Fibroblast of skin of left biceps (primary cell): Measurements from ENCODE around the gene GOLGA8B.
"Not testable (repeated sequence)": the region's sequence is repeated elsewhere in the genome, so short reads cannot be mapped to it uniquely, and the experiment has no call there.

Experiments used
- DNase-seq, 2 experiments: peaks; one replicate each; pipeline ENCODE4 v3.0.0-alpha.2; 2013; ENCODE audit warnings: low read depth in 2 of 2

Gene GOLGA8B, protein sequence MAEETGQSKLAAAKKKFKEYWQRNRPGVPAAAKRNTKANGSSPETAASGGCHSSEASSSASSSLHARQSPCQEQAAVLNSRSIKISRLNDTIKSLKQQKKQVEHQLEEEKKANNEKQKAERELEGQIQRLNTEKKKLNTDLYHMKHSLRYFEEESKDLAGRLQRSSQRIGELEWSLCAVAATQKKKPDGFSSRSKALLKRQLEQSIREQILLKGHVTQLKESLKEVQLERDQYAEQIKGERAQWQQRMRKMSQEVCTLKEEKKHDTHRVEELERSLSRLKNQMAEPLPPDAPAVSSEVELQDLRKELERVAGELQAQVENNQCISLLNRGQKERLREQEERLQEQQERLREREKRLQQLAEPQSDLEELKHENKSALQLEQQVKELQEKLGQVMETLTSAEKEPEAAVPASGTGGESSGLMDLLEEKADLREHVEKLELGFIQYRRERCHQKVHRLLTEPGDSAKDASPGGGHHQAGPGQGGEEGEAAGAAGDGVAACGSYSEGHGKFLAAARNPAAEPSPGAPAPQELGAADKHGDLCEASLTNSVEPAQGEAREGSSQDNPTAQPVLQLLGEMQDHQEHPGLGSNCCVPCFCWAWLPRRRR

DNA sequence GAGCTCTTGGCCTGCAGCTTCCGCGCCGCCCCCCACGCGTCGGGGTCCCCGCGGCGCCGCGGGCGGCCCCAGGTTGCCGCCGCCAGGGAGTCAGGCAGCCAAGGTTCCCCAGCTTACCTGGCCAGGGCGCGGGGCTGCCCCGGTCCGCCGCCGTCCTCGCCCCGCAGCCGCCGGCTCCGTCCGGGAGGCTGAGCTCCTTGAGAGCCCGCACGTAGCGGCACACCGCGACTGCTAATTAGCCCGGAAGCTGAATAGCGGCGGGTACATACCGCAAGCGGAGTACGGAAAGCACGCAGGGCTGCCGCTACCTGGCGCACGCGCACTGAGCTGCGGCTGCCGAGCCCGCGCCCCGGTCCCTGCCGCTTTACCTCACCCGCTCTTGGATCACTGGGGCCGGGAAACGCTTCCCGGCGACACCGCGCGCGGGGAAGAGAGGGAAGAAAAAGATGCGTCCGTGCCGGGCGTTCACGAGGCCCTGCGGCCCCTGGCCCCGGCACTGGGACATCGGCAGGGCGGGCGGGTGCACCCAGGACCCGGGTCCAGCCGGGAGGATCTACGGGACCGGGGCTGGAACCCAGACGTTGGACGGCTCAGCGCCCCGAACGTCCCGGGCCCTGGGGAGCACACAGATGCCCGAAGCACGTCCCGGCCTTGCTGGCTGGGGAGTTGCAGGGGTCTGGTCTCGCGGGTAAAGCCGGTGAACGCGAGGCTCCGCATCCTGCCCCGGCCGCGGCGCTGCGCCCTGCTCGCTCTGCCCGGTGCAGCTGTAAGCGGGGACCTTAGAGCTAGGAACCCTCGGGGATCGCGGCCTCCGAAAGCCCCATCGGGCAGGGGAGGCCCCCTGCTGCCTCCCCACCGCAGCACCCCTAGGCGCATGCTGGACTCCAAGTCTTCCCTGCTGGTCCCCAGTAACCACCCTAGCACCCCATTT is at the start of gene GOLGA8B:
Gene GOLGA8B (minus strand): TSS at position 253 of the 931 bp plus-strand sequence. CDS start 47,739 bp downstream, outside the sequence.
- no peak for DNase-seq

DNA sequence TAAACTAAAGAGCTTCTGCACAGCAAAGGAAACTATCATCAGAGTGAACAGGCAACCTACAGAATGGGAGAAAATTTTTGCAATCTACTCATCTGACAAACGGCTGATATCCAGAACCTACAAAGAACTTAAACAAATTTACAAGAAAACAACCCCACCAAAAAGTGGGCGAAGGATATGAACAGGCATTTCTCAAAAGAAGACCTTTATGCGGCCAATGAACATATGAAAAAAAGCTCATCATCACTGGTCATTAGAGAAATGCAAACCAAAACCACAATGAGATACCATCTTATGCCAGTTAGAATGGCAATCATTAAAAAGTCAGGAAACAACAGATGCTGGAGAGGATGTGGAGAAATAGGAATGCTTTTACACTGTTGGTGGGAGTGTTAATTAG is 49.7 kb upstream of the GOLGA8B start:
- DNase-seq: not testable (repeated sequence)

DNA sequence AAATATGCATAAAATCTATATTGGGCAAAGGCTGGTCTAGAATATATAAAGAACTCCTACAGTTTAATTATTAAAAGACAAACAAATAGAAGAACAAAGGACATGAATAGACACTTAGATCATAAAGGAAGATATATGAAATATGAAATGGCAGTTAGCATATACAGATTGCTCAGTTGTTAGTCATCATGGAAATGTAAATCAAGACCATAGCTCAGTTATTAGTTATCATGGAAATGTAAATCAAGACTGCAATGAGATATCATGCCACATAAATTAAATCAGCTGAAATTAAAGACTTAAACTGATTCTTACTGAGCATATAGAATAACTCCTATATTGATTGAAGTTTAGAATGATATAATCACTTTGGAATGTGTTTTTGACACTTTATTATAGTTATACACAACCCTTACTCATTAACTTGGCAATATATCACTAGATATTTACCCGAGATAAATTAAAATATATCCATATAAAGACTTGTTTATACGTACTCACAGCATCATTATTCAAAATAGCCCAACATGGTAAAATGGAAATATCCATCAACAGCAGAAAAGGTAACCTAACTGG is 45.2 kb upstream of the GOLGA8B start:
- no peak for DNase-seq

DNA sequence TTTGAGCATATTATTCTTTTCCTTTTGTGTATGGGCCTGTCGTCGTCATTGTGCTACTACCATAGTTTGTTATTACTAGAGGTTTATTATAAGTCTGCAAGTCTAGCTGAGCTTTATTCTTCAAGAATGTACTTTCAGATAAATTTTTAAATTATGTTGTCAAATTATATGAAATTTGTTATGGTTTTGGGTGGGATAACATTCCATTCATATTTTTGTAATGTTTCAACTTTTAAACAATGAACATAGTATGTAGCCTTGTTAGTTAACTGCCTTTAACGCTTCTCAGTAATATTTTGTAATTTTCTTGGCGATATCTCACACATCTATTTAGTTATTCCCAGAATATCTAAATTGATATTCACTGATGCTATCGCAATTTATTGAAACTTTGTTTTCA is 41.6 kb upstream of the GOLGA8B start:
- no peak for DNase-seq

DNA sequence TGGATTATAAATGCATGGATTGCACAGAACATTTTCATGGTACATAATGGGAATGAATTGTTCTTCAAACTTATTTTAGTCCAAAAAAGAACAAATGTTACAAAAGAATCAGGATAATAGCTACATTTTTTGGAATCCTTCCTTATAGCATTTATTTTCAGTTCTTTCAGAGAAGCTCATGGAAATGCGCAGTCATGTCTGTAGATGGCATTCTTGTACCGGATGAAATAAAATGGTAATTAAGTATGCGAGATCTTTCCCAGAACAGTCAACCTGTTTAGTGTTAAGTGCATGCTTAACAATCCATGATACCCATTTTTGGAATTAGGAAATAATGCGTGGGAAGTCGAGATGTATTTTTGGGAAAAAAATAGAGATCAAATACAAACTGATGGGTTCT is 38.2 kb upstream of the GOLGA8B start:
- no peak for DNase-seq

DNA sequence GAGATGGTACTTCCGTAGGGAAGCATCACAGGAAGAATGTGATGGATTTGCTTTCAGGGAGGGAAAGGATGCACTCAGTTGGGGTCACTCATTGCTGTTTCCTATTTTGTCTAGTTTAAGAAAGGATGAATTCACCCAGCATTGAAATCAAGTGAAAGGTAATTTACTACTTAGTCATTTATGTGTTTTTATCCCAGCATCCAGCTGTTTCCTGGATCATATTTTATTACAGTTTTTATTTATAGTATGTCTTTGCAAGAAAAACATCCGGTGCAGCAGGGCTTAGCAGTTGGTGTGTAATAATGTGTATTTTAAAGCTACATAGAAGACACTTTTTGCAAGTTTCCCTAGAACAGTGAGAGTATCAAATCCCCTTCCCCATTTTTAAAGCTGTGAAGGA is 37.4 kb upstream of the GOLGA8B start:
- no peak for DNase-seq

DNA sequence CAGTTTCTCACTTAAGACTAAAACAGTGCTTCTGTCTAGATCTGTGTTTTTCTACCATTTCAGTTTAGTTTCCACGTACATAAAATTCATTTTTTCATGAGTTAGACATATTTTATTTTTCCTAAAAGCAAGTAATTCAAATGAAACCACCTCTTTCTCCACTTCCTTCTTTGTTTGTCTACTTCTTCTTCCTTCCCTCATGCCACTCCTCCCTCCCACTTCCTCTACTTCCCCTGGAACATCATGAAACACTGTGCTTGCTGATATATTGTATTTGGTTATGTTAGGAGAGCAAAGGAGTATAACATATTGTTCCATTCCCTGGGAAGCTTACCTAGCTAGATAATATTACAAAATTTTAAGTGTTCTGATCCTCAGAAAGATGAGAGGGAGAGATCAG is 36.7 kb upstream of the GOLGA8B start:
- DNase-seq: no peak

DNA sequence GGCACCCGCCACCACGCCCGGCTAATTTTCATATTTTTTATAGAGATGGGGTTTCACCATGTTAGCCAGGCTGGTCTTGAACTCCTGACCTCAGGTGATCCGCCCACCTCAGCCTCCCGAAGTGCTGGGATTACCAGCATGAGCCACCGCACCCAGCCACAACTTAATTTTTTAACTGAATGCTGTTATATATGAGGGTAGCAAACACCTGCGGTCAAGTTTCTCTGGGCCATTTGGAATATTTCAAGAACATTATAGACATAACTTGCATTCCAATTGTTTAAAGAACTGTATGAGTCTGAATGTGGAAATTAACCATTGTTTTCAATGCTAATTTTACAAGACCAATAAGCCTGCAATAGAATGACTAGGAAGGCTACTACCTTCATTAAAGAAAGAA is 35.7 kb upstream of the GOLGA8B start:
- no peak for DNase-seq

DNA sequence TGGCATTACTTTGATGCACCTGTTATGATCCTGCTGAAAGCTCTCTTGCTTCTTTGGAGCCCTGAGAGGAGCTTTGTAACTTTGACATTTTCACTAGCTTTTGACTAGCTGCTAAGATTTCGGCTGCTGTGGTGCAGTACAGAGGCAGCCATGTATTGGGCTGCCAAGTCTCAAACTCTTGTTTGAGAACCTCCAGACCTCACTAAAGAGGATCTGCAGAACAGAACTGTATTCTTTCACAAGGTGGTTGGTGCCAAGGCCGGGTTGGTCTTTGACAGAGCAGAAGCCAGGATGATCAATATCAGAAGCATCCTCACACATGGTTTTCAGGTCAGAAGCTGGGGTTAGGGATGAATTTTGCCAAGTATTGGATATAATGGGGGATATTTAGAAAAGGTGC is 34.6 kb upstream of the GOLGA8B start:
- no peak for DNase-seq

DNA sequence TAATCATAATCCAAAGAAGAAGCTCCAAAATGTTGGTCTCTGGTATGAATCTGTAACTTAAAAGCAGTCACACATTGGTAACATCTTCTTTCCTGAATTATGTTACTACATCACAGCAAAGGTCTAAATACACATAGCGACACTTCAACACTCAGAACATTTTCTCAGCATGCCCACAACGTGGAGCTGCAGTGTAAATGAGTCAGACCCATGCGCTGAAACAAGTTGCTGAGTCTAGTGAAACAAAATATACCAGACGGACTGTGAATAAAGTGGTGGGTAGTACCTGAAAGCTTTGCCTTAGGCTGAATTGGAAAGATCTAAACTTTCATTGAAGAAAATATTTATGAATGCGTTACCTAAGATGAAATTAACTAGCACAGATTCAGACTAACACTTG is 33.2 kb upstream of the GOLGA8B start:
- DNase-seq: no peak

DNA sequence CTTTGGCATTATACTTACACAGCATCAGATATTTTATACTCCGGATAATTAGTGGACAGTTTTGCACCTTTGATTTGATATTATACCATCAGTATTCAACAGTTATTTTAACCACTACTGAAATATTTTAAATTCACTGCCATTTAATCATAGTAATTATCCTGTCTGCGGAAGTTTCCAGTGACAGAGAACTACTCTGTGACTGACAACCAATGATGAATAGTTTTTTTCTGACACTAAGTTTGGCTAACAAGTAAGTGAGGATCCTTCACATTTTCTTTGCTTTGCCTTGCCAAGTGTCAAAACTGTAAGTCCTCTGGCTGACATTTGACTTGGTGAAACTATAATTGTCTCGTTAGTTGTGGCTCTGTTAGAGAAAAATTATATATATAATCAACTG is 30.5 kb upstream of the GOLGA8B start:
- DNase-seq: no peak

DNA sequence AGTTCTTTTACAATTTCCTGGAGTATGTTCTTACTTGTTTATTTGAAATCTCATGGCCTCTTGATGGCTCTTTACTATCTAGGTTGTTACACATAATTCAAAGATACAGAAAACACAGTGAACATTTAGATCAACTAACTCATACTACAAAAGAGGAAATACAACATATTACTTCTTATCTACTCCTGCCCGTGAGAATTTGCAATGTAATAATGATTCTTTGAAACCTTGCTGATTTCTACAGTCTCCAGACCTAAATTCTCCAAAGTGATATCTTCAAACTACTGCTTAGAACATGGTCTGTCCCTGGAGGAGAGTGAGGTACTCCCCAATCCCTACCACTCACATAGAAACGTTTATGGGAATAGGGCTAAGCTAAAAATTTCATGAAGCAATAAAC is 29.9 kb upstream of the GOLGA8B start:
- no peak for DNase-seq

DNA sequence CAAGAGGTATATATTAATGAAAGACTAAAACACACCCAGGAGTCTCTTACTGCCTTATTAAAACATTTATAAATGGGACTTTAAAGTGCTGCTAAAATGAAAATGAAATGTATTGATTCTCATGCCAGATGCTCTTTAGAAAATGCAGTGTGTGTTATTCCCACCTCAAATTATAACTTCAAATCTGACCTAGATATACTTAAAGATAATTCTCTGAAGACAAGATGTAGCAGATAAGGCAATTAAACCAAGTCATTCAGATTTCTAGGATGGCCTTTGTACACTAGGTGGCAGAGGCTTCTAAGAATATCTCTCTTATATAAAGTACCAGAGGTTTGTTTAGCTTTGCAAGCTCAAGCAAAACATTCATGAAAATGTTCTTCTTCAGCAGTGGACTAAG is 26.9 kb upstream of the GOLGA8B start:
- no peak for DNase-seq

DNA sequence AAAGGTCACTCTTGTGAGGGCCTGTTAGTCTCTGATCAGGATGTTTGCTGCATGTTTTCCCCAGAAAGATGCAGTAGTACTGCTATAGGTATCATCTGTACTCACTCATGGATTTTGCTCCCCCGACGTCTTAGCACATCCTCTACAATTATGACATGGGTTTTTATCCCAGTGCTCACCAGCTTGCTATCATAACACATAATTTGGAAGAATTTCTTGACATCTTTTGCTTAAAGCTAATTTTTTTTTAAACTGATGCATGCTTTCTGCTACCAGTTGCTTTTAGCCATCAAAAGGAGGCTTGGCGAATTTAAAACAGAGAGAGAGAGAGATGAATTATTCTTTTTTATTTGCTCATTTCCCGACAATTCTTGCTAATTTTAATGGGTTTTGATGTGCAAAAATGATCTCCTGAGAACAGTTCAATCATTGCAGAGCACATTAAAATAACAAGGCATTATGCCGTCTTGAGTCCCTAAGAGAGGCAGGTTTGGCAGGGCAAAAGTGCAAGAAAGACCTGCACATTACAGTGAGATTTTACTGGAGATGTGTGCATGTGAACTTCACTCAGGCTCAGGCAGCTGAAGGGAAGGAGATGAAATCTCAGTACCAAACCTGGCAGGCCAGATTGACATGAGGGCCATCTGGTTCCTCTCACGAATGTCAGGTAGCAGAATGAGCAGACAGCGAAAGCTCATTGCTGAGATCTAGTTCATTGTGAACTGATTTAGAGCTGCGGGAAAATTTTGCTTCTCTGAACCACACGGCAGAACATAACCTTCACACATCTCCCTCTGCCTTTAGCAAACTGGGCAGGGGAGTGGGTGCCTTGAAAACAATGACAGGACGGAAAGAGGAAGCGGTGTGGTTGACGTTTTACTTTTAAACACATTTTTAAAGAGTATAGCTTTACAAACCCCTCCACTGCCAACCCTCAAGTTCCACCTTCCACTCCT is 25.9 kb upstream of the GOLGA8B start:
- no peak for DNase-seq

DNA sequence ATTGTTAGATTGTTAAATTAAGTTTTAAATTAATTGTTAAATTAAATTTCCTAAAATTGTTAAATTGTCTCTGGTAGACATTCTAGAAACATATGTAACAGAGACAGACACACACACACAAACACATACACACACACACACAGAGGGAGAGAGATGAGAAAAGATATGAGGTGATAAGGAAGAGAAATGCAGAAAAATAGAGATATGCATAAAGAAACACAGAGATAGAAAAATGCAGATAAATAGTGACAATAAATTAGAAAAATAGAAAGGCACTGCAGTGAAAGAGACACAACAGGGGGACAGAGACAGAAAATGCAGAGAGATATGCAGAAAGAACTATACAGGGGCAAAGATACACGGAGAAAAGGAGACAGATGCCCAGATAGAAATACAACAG is 25.1 kb upstream of the GOLGA8B start:
- DNase-seq: no peak

DNA sequence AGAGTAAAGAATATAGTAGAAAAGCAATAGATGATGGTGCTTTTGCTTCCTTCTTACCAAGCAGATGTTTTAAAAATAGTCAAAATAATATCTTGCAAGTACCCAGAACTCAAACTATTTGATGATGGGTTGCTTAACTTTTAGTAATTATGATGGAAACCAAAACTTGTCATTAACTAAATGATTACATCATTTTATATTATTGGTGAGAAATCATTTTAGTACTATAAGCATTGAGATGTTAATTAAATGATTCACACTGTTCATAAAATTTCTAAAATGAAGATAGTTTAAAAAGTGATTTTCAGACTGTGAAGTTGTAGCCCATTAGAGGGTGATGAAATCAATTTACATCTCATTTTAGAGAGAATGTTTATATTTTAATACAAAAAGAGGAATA is 24.4 kb upstream of the GOLGA8B start:
- no peak for DNase-seq

DNA sequence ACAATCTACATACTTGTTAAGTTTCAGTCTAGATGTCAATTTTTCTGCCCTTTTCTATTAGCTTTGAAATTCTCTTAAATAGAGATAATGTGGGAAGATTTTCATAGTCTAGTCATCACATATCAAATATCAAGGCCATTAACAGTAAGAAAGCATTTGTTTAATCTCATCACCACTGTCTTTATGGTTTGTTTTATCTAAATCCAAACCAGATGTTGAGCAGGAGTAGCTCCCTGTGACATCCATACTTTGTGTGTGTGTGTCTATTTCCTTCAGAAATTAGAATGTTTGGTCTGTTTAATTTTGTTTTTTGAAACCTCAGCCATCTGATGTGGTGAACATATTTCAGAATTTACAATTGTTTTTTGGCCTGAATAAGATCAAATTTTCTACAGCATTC is 23.1 kb upstream of the GOLGA8B start:
- DNase-seq: no peak

DNA sequence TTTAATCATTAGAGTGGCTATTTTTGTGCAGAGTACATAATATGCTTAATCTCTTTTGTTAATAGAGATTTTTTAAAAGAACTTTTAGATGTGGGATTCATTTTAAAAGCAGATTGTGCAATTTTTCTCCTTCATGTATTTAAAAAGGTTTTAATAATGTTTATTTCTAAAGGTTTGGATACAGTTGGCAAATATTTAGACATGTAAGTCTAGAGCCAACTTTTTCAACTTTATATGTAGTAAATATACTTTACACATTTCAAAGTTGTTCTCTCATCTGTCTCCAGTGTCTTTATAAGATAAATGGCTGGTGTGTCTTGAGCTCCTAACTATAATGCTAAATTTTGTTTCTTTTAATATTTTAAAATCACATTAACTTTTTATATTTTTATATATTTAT is 22.7 kb upstream of the GOLGA8B start:
- DNase-seq: no peak

DNA sequence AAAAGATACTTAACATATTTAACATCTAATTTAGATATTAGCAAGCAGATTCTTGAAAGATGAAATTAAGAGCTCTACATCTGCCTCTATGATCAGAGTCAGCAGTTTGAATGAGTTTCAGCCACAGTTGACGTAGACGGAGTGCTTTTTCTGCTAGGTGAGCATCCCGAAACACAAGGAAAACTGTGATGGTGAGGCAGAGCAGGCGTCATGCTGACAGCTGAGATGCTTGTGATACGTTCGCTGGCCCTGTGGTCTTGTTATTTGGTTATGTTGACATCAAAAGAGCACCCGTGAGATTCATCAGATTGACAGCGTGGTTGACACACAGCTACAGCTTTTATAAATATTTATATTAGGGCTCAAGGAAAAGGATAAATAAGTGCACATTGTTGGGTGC is 19.6 kb upstream of the GOLGA8B start:
- no peak for DNase-seq

DNA sequence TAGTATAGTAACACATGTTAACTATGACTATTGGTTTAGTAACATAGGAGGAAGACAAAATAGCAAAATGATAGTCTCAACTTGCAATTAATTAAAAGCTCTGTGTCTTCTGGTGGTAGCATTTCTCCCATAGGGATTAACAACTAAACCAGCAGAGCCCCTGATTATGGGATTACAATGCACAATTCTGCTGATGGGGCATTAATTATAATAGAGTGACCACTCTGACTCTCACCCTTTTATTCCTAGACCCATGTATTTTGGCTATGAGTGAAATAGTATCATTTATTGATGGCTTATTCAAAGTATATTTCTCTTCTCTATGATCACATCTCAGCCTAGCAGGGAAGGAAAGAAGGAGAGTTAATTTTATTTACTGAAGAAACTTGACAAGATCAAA is 17.5 kb upstream of the GOLGA8B start:
- DNase-seq: no peak
